HG03064 (cell line): Measurements from ENCODE around the gene IL17RE.
A peak's percentile ranks its signal among the peaks of the same experiment; 100 is the strongest.

Experiments
- ATAC-seq: cut with Tn5 transposase; IDR thresholded peaks from one replicate; pipeline ENCODE4 v1.9.1; 2021; ENCODE audit warnings: low read depth; ENCODE audit not compliant: unreplicated experiment

The IL17RE gene

GRCh38 chr3:9949115-9949514 lies 46.5 kb downstream of the IL17RE start:
- no peak for ATAC-seq

- no peak for ATAC-seq
Measured at GRCh38 chr3:9949626-9950025, 47.0 kb downstream of the IL17RE start.

GRCh38 chr3:9951126-9951525 lies 48.5 kb downstream of the IL17RE start:
- ATAC-seq = no peak

- ATAC-seq = peak; percentile 12
Measured at GRCh38 chr3:9951598-9951961, 48.9 kb downstream of the IL17RE start.

- peak; percentile 67 for ATAC-seq
Measured at GRCh38 chr3:9951962-9952805, 49.5 kb downstream of the IL17RE start, which contains the start of gene PRRT3. Gene PRRT3, minus strand, starts transcription at chr3:9952408. Its CDS starts 2,293 bp downstream, at chr3:9950115.

- ATAC-seq = no peak
Measured at GRCh38 chr3:9955067-9955502, 52.4 kb downstream of the IL17RE start.

- no peak for ATAC-seq
Measured at GRCh38 chr3:9955611-9956352, 53.1 kb downstream of the IL17RE start.

- no peak for ATAC-seq
Measured at GRCh38 chr3:9957214-9957613, 54.6 kb downstream of the IL17RE start.

- no peak for ATAC-seq
Measured at GRCh38 chr3:9965200-9965875, 62.7 kb downstream of the IL17RE start.
